Measurements from ENCODE around the gene C10orf71.

Gene C10orf71

DNA sequence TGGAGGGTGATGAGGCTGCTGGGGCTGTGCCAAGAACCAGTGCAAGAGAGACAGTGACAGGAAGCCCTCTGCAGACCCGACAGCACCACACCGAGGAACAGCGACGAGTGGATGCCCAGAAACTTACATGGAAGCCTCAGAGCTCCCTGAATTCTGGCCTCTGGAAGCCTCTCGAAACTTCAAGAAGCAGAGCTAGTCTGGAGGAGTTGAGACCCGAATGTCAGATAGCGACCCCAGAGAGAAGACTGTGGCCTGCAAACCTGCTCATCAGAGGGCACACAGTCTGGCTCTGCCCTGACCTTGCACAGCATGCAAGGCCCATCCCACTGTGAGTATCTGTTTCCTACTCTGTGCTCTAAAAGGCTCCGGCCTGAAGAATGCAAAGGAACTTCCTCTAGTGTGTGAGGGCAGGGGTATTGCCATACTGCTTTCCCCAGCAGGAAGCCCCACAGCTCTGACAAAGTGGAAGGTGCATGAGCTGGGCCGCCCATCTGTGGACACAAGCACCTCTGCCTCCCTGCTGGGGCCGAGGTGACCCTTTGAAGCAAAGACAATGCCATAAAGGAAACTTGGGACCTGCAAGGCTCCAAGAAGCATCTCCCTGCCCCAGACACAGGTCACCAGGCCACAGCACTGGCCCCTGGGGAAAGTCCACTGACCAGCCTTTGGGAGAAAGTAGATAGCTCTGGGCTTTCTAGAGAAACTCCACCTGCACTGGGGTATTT lies 10.5 kb upstream of the C10orf71 start:
- no peak overlapping the region for H2AFZ ChIP-seq (ENCODE audit: low read length)
- no peak overlapping the region for H3K4me2 ChIP-seq (ENCODE audit: low read length)
- TF ChIP-seq CTCF (IDR thresholded peaks at IDR 0.05; ENCODE audit: low read length) (no peak), EZH2 (IDR thresholded peaks at IDR 0.05; ENCODE audit: borderline replicate concordance, low read length) (no peak)
- no peak overlapping the region for H3K9ac ChIP-seq (ENCODE audit: low read length)
- no peaks in the 10 kb centered on the region for H3K9me2 ChIP-seq (ENCODE audit: low read depth, low read length)
- H3K4me1 ChIP-seq (ENCODE audit: insufficient read depth, low read length, severe bottlenecking): no peaks in the 10 kb centered on the region
- H4K20me1 ChIP-seq (ENCODE audit: insufficient read depth, low read length): no peaks in the 10 kb centered on the region
- H3K4me3 ChIP-seq (ENCODE audit: low read depth, low read length, poor library complexity, severe bottlenecking): no peak overlapping the region
- no peaks in the 10 kb centered on the region for H3F3A ChIP-seq (ENCODE audit: insufficient read depth, low read length)
- peaks cover 6% of the 10 kb centered on the region; the same call in 1 of the 2 replicates for H3K27me3 ChIP-seq (ENCODE audit: insufficient read depth, low read length)
- H3K36me3 ChIP-seq (ENCODE audit: insufficient read depth, low read length): no peaks in the 10 kb centered on the region
- H3K79me2 ChIP-seq (ENCODE audit: insufficient read depth, low read length): no peaks in the 10 kb centered on the region
- no peak overlapping the region for H3K27ac ChIP-seq (ENCODE audit: low read depth, low read length, poor library complexity, severe bottlenecking)
- no peaks in the 10 kb centered on the region for H3K9me3 ChIP-seq (ENCODE audit: low read length)

- no peak overlapping the region for H3K27ac ChIP-seq (ENCODE audit: low read depth, low read length, poor library complexity, severe bottlenecking)
- H4K20me1 ChIP-seq (ENCODE audit: insufficient read depth, low read length): no peaks in the 10 kb centered on the region
- H3K27me3 ChIP-seq (ENCODE audit: insufficient read depth, low read length): peaks cover 6% of the 10 kb centered on the region; the same call in 1 of the 2 replicates
- TF ChIP-seq CTCF (IDR thresholded peaks at IDR 0.05; ENCODE audit: low read length): no peak
- no peak for TF ChIP-seq EZH2 (IDR thresholded peaks at IDR 0.05; ENCODE audit: borderline replicate concordance, low read length)
- no peak overlapping the region for H2AFZ ChIP-seq (ENCODE audit: low read length)
- no peaks in the 10 kb centered on the region for H3K36me3 ChIP-seq (ENCODE audit: insufficient read depth, low read length)
- H3K4me3 ChIP-seq (ENCODE audit: low read depth, low read length, poor library complexity, severe bottlenecking): no peak overlapping the region
- no peaks in the 10 kb centered on the region for H3F3A ChIP-seq (ENCODE audit: insufficient read depth, low read length)
- H3K4me1 ChIP-seq (ENCODE audit: insufficient read depth, low read length, severe bottlenecking): no peaks in the 10 kb centered on the region
- no peaks in the 10 kb centered on the region for H3K79me2 ChIP-seq (ENCODE audit: insufficient read depth, low read length)
- H3K9me2 ChIP-seq (ENCODE audit: low read depth, low read length): no peaks in the 10 kb centered on the region
- H3K9ac ChIP-seq (ENCODE audit: low read length): no peak overlapping the region
- H3K4me2 ChIP-seq (ENCODE audit: low read length): no peak overlapping the region
- no peaks in the 10 kb centered on the region for H3K9me3 ChIP-seq (ENCODE audit: low read length)
Measured at GRCh38 chr10:49289480-49289879, 9.5 kb upstream of the C10orf71 start.

- no peaks in the 10 kb centered on the region for H3K9me2 ChIP-seq (ENCODE audit: low read depth, low read length)
- H3K9ac ChIP-seq (ENCODE audit: low read length): no peak overlapping the region
- no peaks in the 10 kb centered on the region for H3K36me3 ChIP-seq (ENCODE audit: insufficient read depth, low read length)
- no peaks in the 10 kb centered on the region for H3K4me1 ChIP-seq (ENCODE audit: insufficient read depth, low read length, severe bottlenecking)
- no peak overlapping the region for H3K4me3 ChIP-seq (ENCODE audit: low read depth, low read length, poor library complexity, severe bottlenecking)
- H3K27ac ChIP-seq (ENCODE audit: low read depth, low read length, poor library complexity, severe bottlenecking): no peak overlapping the region
- no peak overlapping the region for H3K4me2 ChIP-seq (ENCODE audit: low read length)
- no peaks in the 10 kb centered on the region for H3K79me2 ChIP-seq (ENCODE audit: insufficient read depth, low read length)
- H4K20me1 ChIP-seq (ENCODE audit: insufficient read depth, low read length): no peaks in the 10 kb centered on the region
- no peaks in the 10 kb centered on the region for H3F3A ChIP-seq (ENCODE audit: insufficient read depth, low read length)
- H3K27me3 ChIP-seq (ENCODE audit: insufficient read depth, low read length): peaks cover 5% of the 10 kb centered on the region; the same call in 1 of the 2 replicates
- no peak for TF ChIP-seq CTCF (IDR thresholded peaks at IDR 0.05; ENCODE audit: low read length)
- no peak for TF ChIP-seq EZH2 (IDR thresholded peaks at IDR 0.05; ENCODE audit: borderline replicate concordance, low read length)
- H2AFZ ChIP-seq (ENCODE audit: low read length): no peak overlapping the region
- no peaks in the 10 kb centered on the region for H3K9me3 ChIP-seq (ENCODE audit: low read length)
Measured at GRCh38 chr10:49290131-49290530, 8.8 kb upstream of the C10orf71 start.

Data from OCI-LY1 (cell line).